ENCODE results near the gene SSTR1.

- TF ChIP-seq CTCF (IDR thresholded peaks at IDR 0.05) (no peak), POLR2A (IDR thresholded peaks at IDR 0.05) (no peak)
These were observed 8.6 kb upstream of the SSTR1 start for GRCh38 chr14:38199076-38199475.
